ENCODE data around the gene COL4A2.

The COL4A2 gene

GRCh38 chr13:110462091-110462490 lies 155.0 kb downstream of the COL4A2 start:
- DNase-seq, result no peak

- no peak for DNase-seq
These were observed 156.1 kb downstream of the COL4A2 start for GRCh38 chr13:110463156-110463555.

- DNase-seq, result no peak
These were observed 156.9 kb downstream of the COL4A2 start for GRCh38 chr13:110463871-110464510.

GRCh38 chr13:110464556-110465333 lies 157.7 kb downstream of the COL4A2 start:
- DNase-seq, result no peak

- no peak for DNase-seq
These were observed 158.6 kb downstream of the COL4A2 start for GRCh38 chr13:110465696-110466095.

GRCh38 chr13:110466266-110466915 lies 159.3 kb downstream of the COL4A2 start:
- DNase-seq, result peak; percentile 71

GRCh38 chr13:110467516-110468110 lies 160.5 kb downstream of the COL4A2 start:
- DNase-seq, result no peak

- no peak for DNase-seq
These were observed 162.0 kb downstream of the COL4A2 start for GRCh38 chr13:110468986-110469495.

GRCh38 chr13:110469597-110469996 lies 162.5 kb downstream of the COL4A2 start:
- no peak for DNase-seq

- DNase-seq, result no peak
These were observed 163.4 kb downstream of the COL4A2 start for GRCh38 chr13:110470272-110471009.

GRCh38 chr13:110471156-110471832 lies 164.2 kb downstream of the COL4A2 start:
- DNase-seq, result no peak

GRCh38 chr13:110471833-110472162 lies 164.7 kb downstream of the COL4A2 start:
- DNase-seq, result no peak

- DNase-seq, result no peak
These were observed 165.9 kb downstream of the COL4A2 start for GRCh38 chr13:110472904-110473563.

GRCh38 chr13:110474713-110475112 lies 167.6 kb downstream of the COL4A2 start:
- DNase-seq, result no peak

GRCh38 chr13:110475117-110475516 lies 168.0 kb downstream of the COL4A2 start:
- DNase-seq, result no peak

GRCh38 chr13:110475550-110476219 lies 168.6 kb downstream of the COL4A2 start:
- no peak for DNase-seq

GRCh38 chr13:110476220-110476617 lies 169.1 kb downstream of the COL4A2 start:
- DNase-seq, result no peak

GRCh38 chr13:110477706-110478245 lies 170.7 kb downstream of the COL4A2 start:
- DNase-seq, result no peak

GRCh38 chr13:110478405-110479214 lies 171.5 kb downstream of the COL4A2 start:
- no peak for DNase-seq

GRCh38 chr13:110479215-110479545 lies 172.1 kb downstream of the COL4A2 start:
- no peak for DNase-seq
